NCI-H446 (cell line): ENCODE results near the gene AP2S1.
A peak's percentile ranks its signal among the peaks of the same experiment; 100 is the strongest.
"Not testable (repeated sequence)": the region's sequence is repeated elsewhere in the genome, so short reads cannot be mapped to it uniquely, and the experiment has no call there.

Source experiments
- DNase-seq, 2 experiments: peaks; one replicate each; lab custom pipeline; 2025; lab: John Stamatoyannopoulos, UW

Gene AP2S1

DNA sequence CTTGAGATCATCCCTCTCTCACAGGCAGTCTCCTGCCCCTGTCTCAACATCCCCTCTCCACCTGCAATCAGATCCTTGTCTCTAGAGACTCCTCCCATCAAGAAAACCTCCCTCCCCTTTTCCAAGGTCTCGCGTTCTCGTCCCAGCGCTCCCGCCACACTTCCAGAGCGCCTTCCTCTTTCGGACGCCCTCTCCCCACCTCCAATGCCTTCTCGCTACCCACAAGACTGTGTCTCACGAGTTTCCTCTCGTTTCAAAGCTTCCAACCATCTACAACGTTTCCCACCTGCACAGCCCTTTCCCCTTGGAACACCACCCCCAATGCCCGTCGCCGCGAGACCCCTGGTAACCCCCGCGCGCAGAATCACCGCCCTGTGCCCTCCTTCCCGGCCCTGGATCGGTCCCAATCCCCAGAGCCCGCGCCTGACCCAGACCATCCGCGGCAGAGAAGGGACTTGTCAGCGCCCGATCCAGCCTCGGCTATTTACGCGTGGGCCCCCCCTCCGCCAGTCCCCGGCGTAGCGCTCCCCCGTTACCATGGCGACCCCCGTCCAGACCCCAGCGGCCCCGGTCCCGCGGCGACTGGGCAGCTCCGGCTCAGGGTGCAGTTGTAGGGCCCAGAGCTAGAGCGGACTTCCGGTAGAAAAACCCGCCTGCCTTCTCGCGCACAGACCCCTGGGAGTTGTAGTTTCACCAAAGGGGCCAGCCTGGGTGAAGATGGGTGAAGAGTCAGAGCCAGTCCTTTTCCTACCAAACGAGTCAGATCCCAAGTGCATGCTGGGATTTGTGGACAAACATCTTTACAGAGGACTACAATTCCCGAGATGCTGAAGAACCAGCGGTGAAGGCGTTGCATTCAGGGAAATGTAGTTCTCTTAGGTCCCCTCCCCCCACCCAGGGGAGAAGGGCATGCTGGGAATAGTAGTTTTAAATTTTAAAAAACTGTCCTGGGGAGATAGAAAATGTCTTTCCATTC, at the start of gene AP2S1:
Gene AP2S1, minus strand, starts transcription at position 619 of the 976 bp plus-strand sequence. Its CDS starts 80 bp downstream, at position 539.
- DNase-seq = peak; percentile 99

DNA sequence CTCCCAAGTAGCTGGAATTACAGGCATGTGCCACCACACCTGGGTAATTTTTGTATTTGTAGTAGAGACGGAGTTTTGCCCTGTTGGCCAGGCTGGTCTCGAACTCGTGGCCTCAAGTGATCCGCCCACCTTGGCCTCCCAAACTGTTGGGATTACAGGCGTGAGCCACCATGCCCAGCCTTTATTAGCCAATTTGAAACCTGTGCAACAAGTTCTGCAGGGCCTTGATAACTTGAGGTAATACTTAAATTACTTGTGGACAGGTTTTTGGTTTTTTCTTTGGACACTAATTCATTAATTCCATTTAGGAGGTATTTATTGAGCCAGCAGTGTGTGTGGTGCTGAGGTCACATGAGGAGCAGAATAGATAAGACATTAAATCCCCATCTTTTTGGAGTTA, 49.7 kb upstream of the AP2S1 start:
- DNase-seq = no peak

DNA sequence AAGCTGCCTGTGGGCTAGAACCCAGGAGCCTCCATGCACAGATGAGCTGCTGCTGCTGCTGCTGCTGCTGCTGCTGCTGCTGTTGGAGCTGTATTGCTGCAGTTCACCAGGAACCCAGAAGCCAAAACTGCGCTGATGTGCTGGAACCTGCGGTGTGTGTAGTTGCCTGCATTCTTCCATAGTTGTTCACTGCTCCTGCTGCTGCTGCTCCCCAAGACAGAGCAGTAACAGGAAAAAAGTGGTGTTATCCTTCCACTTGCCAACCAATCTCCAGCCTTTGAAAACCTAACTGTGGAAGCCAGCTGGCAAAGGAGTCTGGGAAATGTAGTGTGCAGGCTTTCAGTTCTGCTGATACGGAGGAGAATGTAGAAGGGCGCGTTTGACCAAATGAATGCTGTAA, 48.1 kb upstream of the AP2S1 start:
- DNase-seq = no peak

DNA sequence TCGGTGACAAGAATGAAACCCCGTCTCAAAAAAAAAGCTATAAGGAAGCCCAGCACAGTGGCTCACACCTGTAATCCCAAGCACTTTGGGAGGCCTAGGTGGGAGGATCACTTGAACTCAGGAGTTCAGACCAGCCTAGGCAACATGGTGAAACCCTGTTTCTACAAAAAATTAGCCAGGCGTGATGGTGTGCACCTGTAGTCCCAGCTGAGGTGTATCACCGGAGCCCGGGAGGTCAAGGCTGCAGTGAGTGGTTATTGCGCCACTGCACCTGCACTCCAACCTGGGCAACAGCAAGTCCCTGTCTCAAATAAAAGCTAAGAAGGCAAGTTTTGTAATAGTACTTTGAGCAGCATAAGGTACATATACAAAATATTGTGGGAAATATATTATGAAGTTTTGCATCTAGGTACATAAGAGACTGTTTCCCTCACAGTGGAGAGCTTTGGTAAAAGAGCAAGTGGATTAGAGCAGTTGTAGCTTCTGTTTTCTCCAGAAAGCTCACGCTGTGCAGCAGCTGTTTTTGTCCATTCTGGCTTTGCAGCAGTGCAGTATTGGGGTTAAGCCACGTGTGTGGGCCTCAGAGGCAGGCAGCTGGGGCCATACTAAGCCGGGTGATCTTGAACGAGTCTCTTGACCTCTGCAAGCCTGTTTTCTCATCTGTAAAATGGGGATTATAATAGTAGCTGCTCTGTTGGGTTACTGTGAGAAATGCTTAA, 45.6 kb upstream of the AP2S1 start:
- no peak for DNase-seq

DNA sequence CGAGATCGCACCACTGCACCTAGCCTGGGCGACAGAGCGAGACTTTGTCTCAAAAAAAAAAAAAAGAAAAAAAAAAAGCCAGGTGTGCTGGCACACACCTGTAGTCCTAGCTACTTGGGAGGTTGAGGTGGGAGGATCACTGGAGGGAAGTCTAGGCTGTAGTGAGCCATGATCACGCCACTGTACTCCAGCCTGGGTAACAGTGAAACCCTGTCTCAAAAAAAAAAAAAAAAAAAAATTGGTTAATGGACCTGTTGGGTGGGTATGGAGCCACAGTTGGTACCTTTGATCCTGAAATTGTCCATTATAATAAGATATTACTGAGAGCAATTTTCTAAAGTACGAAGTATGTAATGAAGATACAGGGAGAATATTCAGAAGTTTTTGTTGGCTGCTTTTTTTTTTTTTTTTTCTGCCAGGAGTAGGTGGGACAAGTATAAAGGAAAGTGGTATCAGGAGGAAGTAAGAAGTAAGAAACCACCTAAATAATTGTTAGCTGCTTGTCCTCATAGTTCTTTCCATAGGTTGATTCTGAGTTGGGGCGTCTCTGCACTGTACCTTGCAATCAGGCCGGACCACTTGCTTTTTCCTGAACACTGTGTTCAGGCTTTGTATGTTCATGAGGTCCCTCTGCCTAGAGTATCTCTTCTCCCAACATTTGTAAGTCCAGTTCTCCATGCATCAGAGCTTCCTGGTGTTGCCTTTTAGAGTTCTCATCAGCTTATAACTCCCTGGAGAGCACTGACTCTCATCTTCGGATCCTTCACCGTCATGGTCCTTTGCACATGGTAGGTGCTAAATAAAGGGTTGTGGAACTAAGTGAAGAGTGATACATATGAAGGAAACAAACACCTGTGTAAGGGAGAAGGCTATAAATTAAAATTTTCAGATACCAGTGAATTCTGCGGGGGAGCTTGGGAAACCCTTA, 41.9 kb upstream of the AP2S1 start:
- DNase-seq = no peak

DNA sequence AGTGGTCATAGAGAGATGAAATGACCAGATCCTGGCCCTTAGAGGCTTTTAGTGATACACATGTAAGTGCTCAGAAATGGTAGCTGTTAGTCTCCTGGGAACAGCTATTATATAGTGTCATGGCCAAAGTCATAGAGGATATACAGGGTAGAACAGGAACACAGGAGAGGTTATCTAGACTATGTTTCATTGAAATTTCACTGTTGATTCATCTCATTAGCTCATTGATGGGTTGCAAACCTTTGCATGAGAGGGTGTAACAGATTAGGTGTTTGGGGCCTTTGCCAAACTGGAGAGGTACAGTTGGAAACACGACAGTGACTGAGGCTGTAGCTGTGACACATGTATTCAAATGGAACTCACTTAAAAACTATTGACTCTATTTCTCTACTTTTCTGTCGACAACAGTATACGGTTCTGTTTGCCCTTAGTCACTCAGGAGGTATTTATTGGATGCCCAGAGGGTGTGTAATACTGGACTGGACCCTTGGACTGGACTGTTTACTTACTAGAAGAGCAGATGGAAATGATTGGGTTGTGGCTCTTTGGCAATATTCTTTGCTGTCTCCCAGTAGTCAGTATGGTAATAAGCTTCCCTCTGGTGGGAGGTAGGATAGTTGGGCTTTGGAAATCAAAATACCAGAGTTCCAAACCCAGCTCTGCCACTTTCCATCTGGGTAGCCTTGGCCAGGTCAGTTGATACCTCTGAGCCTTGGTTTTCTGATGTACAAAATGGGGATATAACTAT, 40.0 kb upstream of the AP2S1 start:
- DNase-seq = no peak

DNA sequence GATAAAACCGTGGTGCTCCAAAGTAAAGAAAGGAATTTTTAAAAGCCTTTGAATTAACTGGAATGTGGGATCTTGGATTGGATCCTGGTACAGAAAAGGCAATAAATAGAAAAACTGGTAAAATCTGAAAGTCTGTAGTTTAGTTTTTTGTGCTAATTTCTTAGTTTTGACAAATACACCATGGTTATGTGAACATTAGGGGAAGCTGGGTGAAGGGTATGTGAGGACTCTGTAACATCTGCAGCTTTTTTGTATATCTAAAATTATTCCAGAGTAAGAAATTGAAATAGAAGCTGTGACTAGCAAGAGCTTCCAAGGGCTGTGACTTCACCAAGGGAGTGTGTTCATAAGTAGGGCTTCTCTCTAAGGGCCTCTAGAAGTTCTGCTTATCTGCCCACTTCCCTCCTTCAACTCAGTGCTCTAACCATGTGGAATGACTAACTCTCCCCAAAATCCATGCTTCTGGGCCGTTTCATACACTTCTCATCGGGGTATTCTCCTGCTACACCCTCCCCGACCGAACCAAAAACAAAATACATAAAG, 36.7 kb upstream of the AP2S1 start:
- no peak for DNase-seq

DNA sequence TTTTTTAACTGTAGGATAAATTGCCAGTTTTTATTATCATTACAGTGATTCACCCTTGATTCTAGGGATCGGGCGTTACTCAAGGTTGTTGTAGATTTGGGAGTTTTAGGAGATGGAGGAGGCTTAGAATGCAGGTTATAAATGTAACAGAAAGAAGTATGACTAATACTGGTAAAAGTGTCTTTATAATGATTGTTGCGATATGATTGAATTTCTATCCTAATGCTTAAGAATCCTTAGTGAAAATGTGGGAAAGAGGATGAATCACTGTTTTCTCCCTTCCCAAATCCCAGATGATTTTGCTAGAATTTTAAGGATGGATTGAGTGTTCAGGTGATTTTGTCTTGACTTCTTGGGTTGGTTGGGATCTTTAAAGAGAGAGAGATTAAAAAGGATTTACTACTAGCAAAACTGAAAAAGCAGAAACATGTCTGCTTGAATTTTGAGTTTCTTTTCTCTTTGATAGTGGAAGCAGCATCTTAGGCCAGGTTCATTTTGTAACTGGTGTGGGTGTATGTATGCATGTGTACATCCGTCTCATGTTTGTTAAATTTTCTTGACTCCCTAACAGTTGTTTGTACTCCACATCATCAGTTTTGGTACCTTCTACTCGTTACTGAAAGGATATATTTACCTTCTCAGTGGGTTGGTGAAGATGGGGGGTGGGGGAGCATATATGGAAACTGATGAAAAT, 36.0 kb upstream of the AP2S1 start:
- DNase-seq = no peak

DNA sequence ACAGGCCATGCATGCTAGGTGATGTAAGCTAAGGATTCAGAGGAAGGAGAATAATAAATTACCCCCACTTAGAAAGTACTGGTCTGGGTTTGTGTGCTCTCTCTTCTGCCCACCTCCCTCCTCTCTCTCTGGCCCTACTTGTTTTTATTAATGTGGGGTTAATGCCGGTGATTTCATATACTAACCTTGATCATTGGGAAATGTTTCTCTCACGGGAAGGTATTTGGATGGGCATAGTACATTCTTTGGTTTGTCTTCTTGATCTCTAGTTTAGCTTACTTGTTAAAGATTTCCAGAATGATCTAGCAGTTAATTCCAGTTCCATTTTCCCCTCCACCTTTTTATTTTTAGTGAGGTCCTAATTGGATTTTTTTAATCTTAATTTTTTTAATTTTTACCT, 34.8 kb upstream of the AP2S1 start:
- DNase-seq = no peak

DNA sequence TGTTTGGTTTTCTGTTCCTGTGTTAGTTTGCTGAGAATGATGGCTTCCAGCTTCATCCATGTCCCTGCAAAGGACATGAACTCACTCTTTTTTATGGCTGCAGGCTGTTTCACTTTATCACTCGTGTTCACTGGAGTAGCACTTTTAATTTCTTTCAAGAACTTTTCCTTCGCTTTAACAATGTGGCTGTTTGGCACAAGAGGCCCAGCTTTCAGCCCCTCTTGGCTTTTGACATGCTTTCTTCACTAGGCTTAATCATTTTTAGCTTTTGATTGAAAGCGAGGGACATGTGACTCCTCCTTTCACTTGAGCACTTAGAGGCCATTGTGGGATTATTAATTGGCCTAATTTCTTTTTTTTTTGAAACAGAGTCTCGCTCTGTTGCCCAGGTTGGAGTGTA, 32.1 kb upstream of the AP2S1 start:
- not testable (repeated sequence) for DNase-seq

DNA sequence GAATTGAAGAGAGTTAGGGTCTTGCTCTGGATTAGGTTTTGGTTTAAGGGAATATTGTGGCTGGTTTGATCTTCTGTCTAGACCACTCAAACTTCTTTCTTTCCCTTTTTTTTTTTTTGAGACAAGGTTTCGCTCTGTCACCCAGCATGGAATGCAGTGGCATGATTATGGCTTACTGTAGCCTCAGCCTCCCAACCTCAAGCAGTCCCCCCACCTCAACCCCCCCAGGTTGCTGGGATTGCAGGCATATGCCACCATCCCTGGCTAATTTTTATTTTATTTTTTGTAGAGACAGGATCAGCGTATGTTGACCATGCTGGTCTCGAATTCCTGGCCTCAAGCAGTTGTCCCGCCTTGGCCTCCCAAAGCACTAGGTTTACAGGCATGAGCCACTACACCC, 31.4 kb upstream of the AP2S1 start:
- DNase-seq = no peak

DNA sequence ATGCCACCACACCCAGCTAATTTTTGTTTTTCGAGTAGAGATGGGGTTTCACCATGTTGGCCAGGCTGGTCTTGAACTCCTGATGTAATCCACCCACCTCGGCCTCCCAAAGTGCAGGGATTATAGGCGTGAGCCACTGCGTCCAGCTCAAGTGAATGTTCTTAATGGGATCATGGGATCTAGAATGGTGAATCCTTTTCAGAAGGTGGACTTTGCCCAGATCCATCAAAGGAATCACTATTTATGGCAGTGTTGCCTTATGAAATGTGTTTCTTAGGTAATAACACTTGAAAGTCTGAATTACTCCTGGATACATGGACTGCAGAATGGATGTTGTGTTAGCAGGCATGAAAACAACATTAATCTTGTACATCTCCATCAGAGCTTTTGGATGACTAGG, 30.4 kb upstream of the AP2S1 start:
- no peak for DNase-seq

DNA sequence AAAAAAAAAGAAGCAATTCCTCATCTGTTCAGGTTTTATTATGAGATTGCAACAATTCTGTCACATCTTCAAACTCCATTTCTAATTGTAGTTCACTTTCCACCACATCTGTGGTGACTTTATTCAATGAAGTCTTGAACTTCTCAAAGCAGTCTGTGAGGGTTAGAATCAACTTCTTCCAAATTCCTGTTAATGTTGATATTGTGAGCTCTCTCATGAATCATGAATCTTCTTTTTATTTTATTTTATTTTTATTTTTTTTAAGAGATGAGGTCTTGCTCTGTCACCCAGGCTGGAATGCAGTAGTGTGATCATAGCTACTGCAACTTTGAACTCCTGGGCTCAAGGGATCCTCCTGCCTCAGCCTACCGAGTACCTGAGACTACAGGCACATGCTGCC, 29.8 kb upstream of the AP2S1 start:
- no peak for DNase-seq

DNA sequence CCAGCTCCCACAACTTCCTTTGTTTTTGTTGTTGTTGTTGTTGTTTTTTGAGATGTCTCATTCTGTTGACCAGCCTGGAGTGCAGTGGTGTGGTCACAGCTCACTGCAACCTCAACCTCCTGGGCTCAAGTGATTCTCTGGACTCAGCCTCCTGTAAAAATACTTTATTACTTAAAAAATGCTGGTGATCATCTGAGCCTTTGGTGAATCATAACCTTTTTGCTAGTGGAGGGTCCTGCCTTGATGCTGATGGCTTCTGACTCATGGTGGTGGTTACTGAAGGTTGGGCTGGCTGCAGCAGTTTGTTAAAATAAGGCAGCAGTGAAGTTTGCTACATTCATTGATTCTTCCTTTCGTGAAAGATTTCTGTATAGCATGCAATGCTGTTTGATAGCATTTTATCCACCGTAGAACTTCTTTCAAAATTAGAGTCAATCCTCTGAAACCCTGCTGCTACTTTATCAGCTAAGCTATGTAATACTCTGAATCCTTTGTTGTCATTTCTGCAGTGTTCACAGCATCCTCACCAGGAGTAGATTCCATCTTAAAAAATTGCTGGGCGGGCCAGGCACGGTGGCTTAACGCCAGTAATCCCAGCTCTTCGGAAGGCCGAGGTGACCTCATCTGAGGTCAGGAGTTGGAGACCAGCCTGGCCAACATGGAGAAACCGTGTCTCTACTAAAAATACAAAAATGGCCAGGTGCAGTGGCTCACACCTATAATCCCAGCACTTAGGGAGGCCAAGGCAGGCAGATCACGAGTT, 28.1 kb upstream of the AP2S1 start:
- DNase-seq = no peak

DNA sequence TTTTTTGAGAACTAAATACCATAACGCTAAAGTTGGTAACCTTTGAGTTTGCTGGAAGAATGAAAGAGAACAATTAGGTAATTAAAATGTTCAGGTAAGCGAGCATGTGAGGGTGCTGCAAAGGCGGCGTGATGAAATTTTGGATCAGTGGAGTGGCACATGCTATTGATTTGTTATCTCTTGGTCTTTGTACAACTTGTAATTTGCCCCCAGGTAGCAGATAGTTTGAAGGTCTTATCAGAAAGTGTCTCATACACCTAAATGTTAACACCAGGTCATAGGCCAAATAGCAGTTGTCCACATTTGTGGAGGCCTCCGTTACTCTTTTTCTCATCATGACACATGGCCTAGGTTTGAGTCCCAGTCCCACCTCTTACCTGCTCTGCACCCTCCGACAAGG, 25.0 kb upstream of the AP2S1 start:
- no peak for DNase-seq

DNA sequence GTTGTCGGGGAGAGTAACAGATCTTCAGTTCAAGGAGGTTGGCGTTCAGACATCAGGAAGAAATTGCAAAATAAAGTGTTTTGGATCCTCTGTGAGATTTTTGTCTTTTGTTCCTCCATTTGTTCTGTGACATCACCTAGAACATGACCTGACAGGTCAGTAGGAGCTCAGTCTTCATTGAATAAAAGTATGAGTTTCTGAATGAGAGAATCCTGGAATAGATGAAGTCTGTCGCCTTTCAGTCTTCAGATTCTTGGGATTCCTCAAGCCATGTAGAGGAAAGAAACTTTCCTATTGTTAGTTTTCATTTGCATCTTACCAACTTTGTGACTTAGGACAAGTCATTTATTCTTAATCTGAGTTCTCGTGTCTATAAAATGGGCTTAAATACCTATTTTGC, 24.6 kb upstream of the AP2S1 start:
- DNase-seq = no peak

DNA sequence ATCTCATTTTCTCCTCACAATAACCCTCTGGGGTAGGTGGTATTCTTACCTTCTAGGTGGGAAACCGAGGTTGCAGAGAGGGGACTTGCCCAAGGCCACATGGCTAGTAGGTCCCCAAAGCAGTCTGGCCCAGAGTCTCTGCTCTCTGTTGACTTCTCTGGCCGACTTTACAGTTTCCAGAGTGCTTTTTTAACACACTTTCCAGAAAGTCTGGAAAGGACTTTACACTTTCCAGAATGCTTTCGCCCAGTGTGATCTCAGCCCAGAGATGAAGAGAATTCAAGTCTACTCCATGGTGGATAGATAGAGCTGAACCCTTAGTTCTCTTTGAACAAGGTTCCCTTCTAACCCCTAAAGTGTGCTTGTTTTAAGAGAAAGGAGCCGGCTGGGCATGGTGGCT, 22.3 kb upstream of the AP2S1 start:
- DNase-seq = no peak

DNA sequence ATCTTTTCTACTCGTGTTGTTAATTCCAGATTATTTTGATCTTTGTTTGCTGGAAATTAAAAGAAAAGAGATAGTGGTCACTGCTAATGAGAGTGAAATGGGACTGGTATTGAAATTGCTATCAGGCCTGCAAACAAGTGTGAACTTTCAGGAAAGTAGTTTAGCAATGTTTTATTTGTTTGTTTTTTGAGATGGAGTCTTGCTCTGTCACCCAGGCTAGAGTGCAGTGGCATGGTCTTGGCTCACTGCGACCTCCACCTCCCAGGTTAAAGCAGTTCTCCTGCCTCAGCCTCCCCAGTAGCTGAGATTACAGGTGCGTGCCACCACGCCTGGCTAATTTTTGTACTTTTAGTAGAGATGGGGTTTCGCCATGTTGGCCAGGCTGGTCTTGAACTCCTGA, 20.5 kb upstream of the AP2S1 start:
- DNase-seq = not testable (repeated sequence)

DNA sequence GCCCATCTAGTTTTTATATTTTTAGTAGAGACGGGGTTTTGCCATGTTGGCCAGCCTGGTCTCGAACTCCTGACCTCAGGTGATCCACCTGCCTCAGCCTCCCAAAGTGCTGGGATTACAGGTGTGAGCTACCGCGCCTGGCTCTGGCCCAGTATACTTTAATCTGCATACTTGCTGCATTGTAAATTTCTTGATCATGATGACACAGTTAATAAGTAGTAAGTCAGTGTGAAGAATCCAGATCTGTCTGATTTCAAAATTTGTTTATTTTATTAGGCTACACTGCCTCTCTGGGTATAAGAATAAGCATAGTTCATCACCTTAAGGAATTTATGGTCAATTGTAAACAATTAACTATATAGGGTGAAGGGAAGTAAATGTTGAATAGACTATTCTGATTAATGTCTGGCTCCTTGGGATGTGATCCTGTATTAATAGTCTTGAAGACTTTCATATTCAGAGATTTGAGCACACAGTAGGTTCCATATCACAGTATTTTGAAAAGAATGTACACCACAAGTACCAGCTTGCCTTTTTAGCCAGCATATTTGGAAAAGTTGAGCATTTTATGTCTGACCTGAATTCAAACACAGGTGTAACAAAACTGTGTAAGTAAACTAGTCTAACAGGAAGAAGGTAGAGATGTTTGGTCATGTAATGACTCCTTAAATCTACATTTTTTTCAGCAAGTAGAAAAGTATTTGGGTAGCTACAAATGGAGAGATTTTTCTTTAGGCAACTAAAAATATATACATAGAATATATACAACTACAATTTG, 17.6 kb upstream of the AP2S1 start:
- DNase-seq = no peak
